Measurements from ENCODE around the gene NAA16.

NAA16 gene

DNA sequence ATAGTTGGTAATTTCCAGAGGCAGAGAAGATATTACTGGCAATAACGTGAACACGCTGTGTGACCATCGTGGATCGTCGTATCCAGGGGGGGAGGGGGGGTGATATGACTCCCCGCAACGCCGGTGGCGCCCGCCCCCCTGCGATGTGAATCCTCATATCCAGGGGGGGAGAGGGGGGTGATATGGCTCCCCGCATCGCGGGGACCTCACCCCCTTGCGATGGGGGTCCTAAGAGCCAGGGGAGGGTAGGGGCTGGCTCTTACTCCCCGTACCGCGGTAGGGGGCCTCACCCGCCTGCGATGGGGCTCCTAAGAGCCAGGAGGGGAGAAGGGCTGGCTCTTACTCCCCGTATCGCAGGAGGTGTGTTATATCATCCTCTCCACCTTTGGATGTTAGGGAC lies 115.0 kb downstream of the NAA16 start:
- DNase-seq (ENCODE audit: extremely low read depth, low read depth), result no peak
- TF ChIP-seq, protein P1, sequence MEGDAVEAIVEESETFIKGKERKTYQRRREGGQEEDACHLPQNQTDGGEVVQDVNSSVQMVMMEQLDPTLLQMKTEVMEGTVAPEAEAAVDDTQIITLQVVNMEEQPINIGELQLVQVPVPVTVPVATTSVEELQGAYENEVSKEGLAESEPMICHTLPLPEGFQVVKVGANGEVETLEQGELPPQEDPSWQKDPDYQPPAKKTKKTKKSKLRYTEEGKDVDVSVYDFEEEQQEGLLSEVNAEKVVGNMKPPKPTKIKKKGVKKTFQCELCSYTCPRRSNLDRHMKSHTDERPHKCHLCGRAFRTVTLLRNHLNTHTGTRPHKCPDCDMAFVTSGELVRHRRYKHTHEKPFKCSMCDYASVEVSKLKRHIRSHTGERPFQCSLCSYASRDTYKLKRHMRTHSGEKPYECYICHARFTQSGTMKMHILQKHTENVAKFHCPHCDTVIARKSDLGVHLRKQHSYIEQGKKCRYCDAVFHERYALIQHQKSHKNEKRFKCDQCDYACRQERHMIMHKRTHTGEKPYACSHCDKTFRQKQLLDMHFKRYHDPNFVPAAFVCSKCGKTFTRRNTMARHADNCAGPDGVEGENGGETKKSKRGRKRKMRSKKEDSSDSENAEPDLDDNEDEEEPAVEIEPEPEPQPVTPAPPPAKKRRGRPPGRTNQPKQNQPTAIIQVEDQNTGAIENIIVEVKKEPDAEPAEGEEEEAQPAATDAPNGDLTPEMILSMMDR (IDR thresholded peaks at IDR 0.05; ENCODE audit: low read depth, low read length, missing control alignments), result no peak
- H3K4me3 ChIP-seq (replicated peaks; ENCODE audit: low read depth, low read length), result no peak overlapping the region
